Sigmoid colon (tissue), 7 donors: ENCODE measurements around the gene ALCAM. TPM values are rescaled to one million over a fixed set of nuclear protein-coding genes. Genes with fewer than 3 reads are reported as not detected.

Source experiments
- DNase-seq: peaks from one replicate; pipeline ENCODE4 v3.0.0-alpha.2; 2019
- H3K27ac ChIP-seq, 4 donors: fragments of 200-600 bp; sonication (generic); one replicate each; pipeline ENCODE4 v1.5.1; 2016 to 2019; ENCODE audit warnings: mild to moderate bottlenecking in 1 of 4
- H3K27me3 ChIP-seq, 3 donors: fragments of 200-600 bp; sonication (generic); one replicate each; pipeline ENCODE4 v1.5.1; 2019; ENCODE audit warnings: mild to moderate bottlenecking in 1 of 3
- H3K36me3 ChIP-seq, 4 donors: fragments of 200-600 bp; sonication (generic); one replicate each; pipeline ENCODE4 v1.5.1; 2016 to 2019
- H3K4me1 ChIP-seq, 4 donors: fragments of 200-600 bp; sonication (generic); one replicate each; pipeline ENCODE4 v1.5.1; 2017 to 2019
- H3K4me3 ChIP-seq, 4 donors: fragments of 200-600 bp; sonication (generic); one replicate each; pipeline ENCODE4 v1.5.1; 2017 to 2019; ENCODE audit warnings: mild to moderate bottlenecking in 2 of 4, moderate library complexity in 1 of 4
- H3K9me3 ChIP-seq, 4 donors: fragments of 200-600 bp in 3 of 4; sonication (generic) in 3 of 4; one replicate each; pipeline versions ENCODE4 v1.5.1 to v1.6.1; 2013 to 2019
- CTCF ChIP-seq, 4 experiments: fragments of 450-650 bp in 3 of 4; fragments of 200-600 bp in 1 of 4; IDR thresholded peaks; one replicate each; pipeline ENCODE4 v1.5.1; 2016 to 2019; ENCODE audit warnings: antibody characterized with exemption in 4 of 4, mild to moderate bottlenecking in 3 of 4, moderate library complexity in 2 of 4
- EP300 ChIP-seq, 4 donors: sonication (generic); formaldehyde crosslinking; IDR thresholded peaks; one replicate each; pipeline ENCODE4 v1.6.1; 2017; ENCODE audit warnings: antibody characterized with exemption in 4 of 4
- POLR2A ChIP-seq, 2 donors: fragments of 450-650 bp; IDR thresholded peaks; one replicate each; pipeline ENCODE4 v1.6.1; 2016; ENCODE audit warnings: antibody characterized with exemption in 2 of 2, mild to moderate bottlenecking in 2 of 2, moderate library complexity in 2 of 2
- POLR2AphosphoS5 ChIP-seq, 4 donors: sonication (generic); formaldehyde crosslinking; IDR thresholded peaks; one replicate each; pipeline ENCODE4 v1.6.1; 2017; ENCODE audit warnings: antibody characterized with exemption in 4 of 4
- WGBS, 2 donors: extraction: QIAGEN DNeasy Blood & Tissue Kit; methylation state at CpG; one replicate each; pipeline ENCODE4 v1.1.7; 2013; 5-methylcytosine and 5-hydroxymethylcytosine counted together
- intact Hi-C: fragments of 100-400 bp; cut with DNase I; formaldehyde crosslinking; loops from one replicate; pipeline ENCODE4 v1.15.1; 2023
- polyA plus RNA-seq, 3 donors: library from polyadenylated mRNA; stranded (reverse); fragments of 200-250 nt; gene quantifications; one replicate each; pipeline ENCODE4 v1.2.3, GENCODE V29; 2013
- total RNA-seq, 4 donors: library from RNA; depleted of rRNA; stranded (reverse); fragments of >200 nt; gene quantifications; one replicate each; pipeline ENCODE4 v1.1.0, GENCODE V29; 2016
- donor health status: healthy with polysubstance abuse.
- donor health status: Bipolar disorder and iron deficiency.
- donor health status: healthy.

ALCAM gene
- total and polyA plus RNA-seq, 7 donors: 1.8 to 45.1 (median 16.0) TPM

- no peaks in the 10 kb centered on the region for H3K27me3 ChIP-seq
- 91 to 92% methylated on average over 3 of the region's 3 CpGs for WGBS, 2 donors
- TF ChIP-seq EP300 (IDR thresholded peaks at IDR 0.05): no peak
- TF ChIP-seq POLR2AphosphoS5 (IDR thresholded peaks at IDR 0.05): no peak
- no peak for TF ChIP-seq POLR2A (IDR thresholded peaks at IDR 0.05)
- TF ChIP-seq CTCF (IDR thresholded peaks at IDR 0.05): no peak
- H3K36me3 ChIP-seq: no peaks in the 10 kb centered on the region
- H3K4me3 ChIP-seq: no peak overlapping the region
- no peak overlapping the region for H3K27ac ChIP-seq
- no peaks in the 10 kb centered on the region for H3K9me3 ChIP-seq
- H3K4me1 ChIP-seq: no peaks in the 10 kb centered on the region
- intact Hi-C loops: no loop called here
- DNase-seq: no peak
Measured at GRCh38 chr3:105584003-105584790, 217.5 kb downstream of the ALCAM start.

GRCh38 chr3:105593315-105593714 is 226.6 kb downstream of the ALCAM start:
- H3K9me3 ChIP-seq: no peaks in the 10 kb centered on the region
- intact Hi-C loops: no loop called here
- no peak for DNase-seq
- TF ChIP-seq CTCF (IDR thresholded peaks at IDR 0.05): no peak
- no peak for TF ChIP-seq POLR2AphosphoS5 (IDR thresholded peaks at IDR 0.05)
- TF ChIP-seq EP300 (IDR thresholded peaks at IDR 0.05): no peak
- TF ChIP-seq POLR2A (IDR thresholded peaks at IDR 0.05): no peak
- WGBS, 2 donors: 88 to 93% methylated on average over 10 of the region's 10 CpGs
- no peaks in the 10 kb centered on the region for H3K4me1 ChIP-seq
- no peaks in the 10 kb centered on the region for H3K27me3 ChIP-seq
- H3K36me3 ChIP-seq: no peaks in the 10 kb centered on the region
- no peak overlapping the region for H3K4me3 ChIP-seq
- H3K27ac ChIP-seq: no peak overlapping the region

GRCh38 chr3:105594219-105594618 is 227.5 kb downstream of the ALCAM start:
- 91 to 98% methylated on average over 1 of the region's 1 CpG for WGBS, 2 donors
- no peaks in the 10 kb centered on the region for H3K27me3 ChIP-seq

GRCh38 chr3:105598042-105598796 is 231.5 kb downstream of the ALCAM start:
- H3K4me1 ChIP-seq: no peaks in the 10 kb centered on the region
- H3K36me3 ChIP-seq: no peaks in the 10 kb centered on the region
- H3K4me3 ChIP-seq: no peak overlapping the region
- no peaks in the 10 kb centered on the region for H3K27me3 ChIP-seq
- H3K9me3 ChIP-seq: no peaks in the 10 kb centered on the region
- TF ChIP-seq POLR2A (IDR thresholded peaks at IDR 0.05) (no peak), CTCF (IDR thresholded peaks at IDR 0.05) (no peak), POLR2AphosphoS5 (IDR thresholded peaks at IDR 0.05) (no peak), EP300 (IDR thresholded peaks at IDR 0.05) (no peak)
- 73 to 76% methylated on average over 3 of the region's 3 CpGs for WGBS, 2 donors
- intact Hi-C loops: no loop called here
- DNase-seq: no peak
- H3K27ac ChIP-seq: no peak overlapping the region

More at GRCh38 chr3:105594219-105594618, 227.5 kb downstream of the ALCAM start:
- TF ChIP-seq POLR2A (IDR thresholded peaks at IDR 0.05) (no peak), CTCF (IDR thresholded peaks at IDR 0.05) (no peak)
- Histone ChIP-seq H3K4me3 (no peak overlapping the region), H3K36me3 (no peaks in the 10 kb centered on the region), H3K4me1 (no peaks in the 10 kb centered on the region), H3K9me3 (no peaks in the 10 kb centered on the region), H3K27ac (no peak overlapping the region)
- no peak for DNase-seq
- intact Hi-C loops: no loop called here
